GM19035 (cell line): ENCODE results near the gene MRC2.
"Not testable (repeated sequence)": the region's sequence is repeated elsewhere in the genome, so short reads cannot be mapped to it uniquely, and the experiment has no call there.

ENCODE experiments used
- ATAC-seq: cut with Tn5 transposase; IDR thresholded peaks from one replicate; pipeline ENCODE4 v1.9.1; 2021; ENCODE audit not compliant: unreplicated experiment

MRC2 gene

GRCh38 chr17:62613095-62613494, 14.4 kb upstream of the MRC2 start:
- ATAC-seq: not testable (repeated sequence)

DNA sequence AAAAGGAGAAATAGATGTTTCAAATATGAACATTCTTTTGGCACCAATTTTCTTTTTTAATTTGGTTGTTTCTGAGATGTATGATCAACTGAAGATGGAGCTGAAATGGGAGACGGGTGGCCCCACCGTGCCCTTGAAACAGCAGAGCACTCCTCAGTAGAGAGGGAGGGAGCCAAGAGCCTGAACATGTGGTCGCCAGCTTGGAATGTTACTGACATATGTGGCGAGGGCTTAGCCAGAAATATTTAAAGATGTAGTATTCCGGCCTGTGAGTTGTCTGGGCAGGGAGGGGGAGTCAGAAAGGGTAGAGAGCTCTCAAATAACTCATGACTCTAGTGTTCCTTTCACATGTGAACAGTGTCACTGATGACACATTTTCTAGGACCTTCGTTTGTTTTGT, 13.3 kb upstream of the MRC2 start:
- ATAC-seq: no peak

DNA sequence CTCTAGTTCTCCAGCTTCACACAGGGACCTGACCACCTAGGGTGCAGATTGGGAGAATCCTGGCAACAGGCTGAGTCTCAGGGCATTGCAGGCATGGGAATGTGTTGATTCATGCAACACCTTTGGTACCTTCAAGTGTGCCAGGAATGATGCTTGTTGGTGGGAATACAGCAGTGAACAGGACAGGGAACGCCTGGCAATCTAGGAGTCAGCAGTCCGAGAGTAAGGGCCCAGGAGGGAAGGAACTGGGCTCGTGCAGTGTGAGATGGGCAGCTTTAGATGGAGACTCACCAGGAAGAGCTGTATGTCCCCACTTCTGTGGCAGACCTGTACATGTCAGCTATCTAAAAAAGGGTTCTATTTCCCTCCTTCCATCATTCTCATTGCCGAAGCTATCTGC, 12.0 kb upstream of the MRC2 start:
- no peak for ATAC-seq

- ATAC-seq: no peak
Observed at GRCh38 chr17:62616993-62617893, 10.2 kb upstream of the MRC2 start.

DNA sequence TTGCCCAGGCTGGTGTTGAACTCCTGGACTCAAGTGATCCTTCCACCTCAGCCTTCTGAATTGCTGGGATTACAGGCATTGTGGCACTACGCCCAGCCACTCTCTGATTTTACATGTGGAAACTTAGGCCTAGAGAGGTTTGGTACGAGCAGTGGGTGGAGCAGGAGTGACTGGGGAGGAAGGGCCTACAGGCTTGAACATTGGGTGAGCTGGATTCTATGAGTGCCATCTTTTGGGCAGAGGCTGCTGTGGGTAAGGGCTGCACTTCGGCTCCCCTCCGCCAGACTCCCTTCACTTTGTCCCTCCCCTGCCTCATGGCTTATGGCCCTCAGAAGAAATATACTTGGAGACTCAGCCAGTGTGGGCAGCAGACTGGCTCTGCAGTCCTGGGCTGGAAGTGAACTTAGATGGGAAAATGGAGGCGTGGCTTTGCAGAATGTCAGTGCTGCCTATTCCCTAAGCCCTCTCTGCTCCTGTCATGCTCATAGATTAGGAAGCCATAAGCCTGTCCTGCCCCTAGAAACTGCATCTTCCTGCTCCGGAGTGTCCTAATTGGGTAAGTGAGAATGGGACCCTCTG, 9.5 kb upstream of the MRC2 start:
- ATAC-seq: no peak

DNA sequence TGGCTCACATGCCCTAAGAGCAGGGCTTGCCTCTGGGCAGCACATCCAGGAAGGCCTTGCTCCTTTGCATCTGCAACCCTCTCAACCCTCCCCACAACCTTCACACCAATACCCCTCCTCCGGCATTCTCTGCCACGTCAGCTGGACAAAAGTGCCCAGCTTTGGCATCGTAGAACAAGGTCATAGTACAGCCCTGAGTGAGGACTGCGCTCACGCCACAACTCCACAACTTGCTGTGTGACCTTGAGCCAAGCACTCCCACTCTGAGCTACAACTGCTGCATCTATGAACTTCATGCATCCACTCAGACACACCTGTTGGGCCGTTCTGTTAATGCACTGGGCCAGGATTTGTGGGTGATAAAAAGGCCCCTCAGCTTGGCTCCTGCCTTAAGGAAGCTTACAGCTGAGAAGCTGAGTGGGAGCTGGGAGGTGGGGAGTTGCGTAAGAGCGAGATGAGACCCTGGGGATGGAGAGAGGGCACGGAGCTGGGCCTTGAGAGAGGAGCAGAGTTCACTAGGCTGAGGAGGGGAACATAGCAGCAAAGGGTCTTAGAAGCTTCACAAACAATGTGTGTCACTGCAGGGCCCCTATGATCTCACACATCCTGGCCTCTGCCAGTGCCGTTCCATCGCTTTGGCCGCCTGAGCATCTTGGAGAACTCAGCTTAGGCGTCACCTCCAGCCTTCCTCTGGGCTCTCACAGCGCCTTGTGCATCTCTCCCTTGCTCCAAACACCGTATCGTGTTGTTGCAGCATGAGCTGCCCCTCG, 8.6 kb upstream of the MRC2 start:
- no peak for ATAC-seq

- ATAC-seq: no peak
Observed at GRCh38 chr17:62619417-62620155, 7.9 kb upstream of the MRC2 start.

DNA sequence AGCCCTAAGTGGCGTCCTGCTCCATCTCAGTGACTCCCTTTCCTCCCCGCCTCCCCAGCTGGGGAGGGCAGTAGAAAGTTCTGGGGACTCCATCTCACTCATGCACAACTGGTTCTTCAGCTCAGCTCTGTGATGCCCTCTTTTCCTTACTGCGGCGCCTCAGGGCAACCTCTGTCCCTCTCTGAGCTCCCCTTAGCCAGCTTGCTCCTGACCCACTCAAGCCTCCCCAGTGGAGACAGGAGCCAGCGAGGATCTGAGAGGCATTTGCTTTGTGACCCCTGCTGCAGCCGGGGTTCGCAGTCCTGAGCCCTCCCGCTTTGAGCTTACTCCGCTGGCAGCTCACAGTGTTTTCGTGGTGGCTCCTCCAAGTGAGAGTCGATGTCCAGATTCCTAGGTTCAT, 6.2 kb upstream of the MRC2 start:
- no peak for ATAC-seq

GRCh38 chr17:62625184-62625869, 2.1 kb upstream of the MRC2 start:
- no peak for ATAC-seq

DNA sequence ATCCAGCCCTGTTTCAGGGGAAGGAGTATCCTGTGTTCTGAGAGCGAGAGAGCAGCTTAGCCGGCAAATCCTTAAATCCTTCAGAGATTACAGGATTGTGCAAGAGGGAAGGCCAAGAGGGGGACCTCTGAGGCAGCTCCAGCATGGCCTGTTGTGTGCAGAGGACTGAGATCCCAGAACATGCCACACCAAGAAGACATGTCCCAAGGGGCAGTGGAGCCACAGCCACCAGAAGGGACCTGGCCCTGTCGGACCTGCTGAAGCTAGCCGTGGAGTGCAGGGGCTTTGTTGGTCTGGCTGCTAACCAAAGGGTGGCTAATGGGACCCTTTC, 1.6 kb upstream of the MRC2 start:
- no peak for ATAC-seq

DNA sequence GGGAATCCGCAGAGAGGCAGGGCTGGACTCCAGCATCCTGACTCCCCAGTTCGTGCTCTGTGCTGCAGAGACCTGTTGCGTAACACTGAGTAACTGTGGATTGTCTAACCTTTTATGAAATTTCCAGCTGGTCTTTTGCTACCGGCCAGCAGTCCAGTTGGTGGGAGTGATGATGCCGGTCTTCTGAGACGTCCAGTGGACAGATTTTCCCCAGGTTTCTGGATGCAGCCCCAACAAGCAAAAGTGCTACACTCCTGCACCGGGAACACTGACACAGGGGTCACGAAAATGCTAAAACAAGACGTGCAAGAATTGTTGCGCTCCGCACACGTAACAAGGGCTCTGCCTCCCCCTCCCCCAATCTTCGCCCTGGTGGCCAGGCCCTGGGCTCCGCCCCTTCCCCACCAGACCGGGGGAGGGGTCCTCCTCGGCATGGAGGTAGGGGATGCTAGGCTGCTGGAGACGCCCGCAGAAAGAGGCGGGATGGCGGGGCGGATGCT, 701 bp upstream of the MRC2 start:
- no peak for ATAC-seq

GRCh38 chr17:62627904-62628633, 599 bp downstream of the MRC2 start:
- ATAC-seq: no peak

- ATAC-seq: no peak
Observed at GRCh38 chr17:62628831-62629555, 1.5 kb downstream of the MRC2 start.

DNA sequence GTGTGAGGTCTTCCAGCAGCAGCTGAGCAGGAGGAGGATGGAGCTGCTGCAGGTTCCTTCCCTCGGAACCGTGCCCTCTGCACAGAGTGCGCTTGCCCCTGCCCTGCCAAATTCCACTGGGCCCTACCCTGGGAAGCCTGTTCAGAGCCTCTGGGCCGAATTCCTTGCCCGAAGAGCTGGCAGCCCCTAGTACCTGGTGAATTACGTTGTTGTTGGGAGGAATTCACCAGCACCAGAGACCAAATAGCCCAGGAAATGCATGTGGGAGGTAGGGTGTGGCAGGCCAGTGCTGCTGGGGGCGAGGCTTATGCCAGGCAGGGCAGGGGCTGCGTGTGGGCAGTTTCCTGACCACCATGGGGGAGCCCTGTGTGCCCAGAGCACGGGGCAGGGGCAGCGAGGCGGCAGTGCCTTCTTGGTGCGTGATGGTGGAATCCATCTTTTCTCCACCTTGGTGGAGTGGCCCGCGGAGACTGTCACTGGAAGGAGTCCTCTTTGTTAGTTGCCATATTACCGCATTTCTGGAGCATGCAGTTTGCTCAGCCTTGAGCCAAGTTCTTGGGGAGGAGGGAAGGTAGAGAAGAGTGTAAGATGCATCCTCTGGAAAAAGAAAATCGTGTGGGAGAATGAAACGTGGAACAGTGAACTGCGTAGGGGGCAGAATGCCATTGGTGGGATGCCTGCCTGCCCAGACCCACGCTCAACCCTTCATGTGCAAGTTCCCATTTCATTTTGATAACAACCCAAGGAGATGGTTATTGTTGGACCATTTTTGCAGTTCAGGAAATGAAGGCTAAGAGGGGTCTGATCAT, 2.3 kb downstream of the MRC2 start:
- ATAC-seq: no peak

- no peak for ATAC-seq
Observed at GRCh38 chr17:62630365-62631085, 3.1 kb downstream of the MRC2 start.

GRCh38 chr17:62631086-62631935, 3.8 kb downstream of the MRC2 start:
- ATAC-seq: no peak
